Chondrocyte (in vitro differentiated cells): ENCODE measurements around the gene ONECUT3. TPM values are rescaled to one million over a fixed set of nuclear protein-coding genes. Genes with fewer than 3 reads are reported as not detected.

Source experiments
- DNase-seq: peaks from one replicate; pipeline ENCODE4 v3.0.0; 2021; ENCODE audit warnings: mixed read lengths, low spot score
- H3K27ac Mint-ChIP-seq: one replicate; pipeline ENCODE4 v1.8.0; 2021; ENCODE audit warnings: mild to moderate bottlenecking, moderate library complexity, mixed read lengths; ENCODE audit not compliant: unreplicated experiment
- H3K27me3 Mint-ChIP-seq: 2 replicates; pipeline ENCODE4 v1.8.0; 2021; ENCODE audit warnings: low read depth, mixed read lengths
- H3K36me3 Mint-ChIP-seq: 2 replicates; pipeline ENCODE4 v1.8.0; 2021; ENCODE audit warnings: low read depth, mixed read lengths
- H3K4me1 Mint-ChIP-seq: 2 replicates; pipeline ENCODE4 v1.8.0; 2021; ENCODE audit warnings: low read depth, mild to moderate bottlenecking, mixed read lengths
- H3K4me3 Mint-ChIP-seq: one replicate; pipeline ENCODE4 v1.8.0; 2021; ENCODE audit warnings: mild to moderate bottlenecking, moderate library complexity, mixed read lengths; ENCODE audit not compliant: unreplicated experiment
- H3K9me3 Mint-ChIP-seq: 2 replicates; pipeline ENCODE4 v1.8.0; 2021; ENCODE audit warnings: low read depth, mixed read lengths
- total RNA-seq: library from RNA; stranded (reverse); gene quantifications from 3 replicates; pipeline ENCODE4 v1.2.1, GENCODE V29; 2021
- TF ChIP-seq, protein P1 (sequence below): fragments of 200-600 bp; sonication (generic); IDR thresholded peaks from 2 replicates; pipeline ENCODE4 v1.5.0; 2021; ENCODE audit warnings: antibody characterized with exemption, mild to moderate bottlenecking, moderate library complexity

ONECUT3 gene
- total RNA-seq, 1 donor from 2014 or later: not detected

DNA sequence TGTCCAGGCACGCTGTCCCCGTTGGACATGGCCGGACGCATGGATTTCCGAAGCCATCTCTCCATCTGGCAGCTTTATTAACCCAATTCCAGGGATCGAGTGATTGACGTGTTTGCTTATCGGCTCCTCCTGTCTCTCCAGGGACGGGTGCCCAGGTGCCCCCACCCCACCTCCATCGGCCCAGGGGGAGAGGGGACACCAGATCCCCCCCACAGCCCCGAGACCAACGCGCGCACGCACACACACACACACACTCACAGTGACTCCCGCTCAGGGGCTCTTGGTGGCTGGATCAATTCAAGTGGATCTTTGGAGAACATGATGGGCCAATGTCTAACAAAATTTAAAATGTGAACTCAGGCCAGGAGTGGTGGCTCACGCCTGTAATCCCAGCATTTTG lies 23.1 kb upstream of the ONECUT3 start:
- DNase-seq: no peak
- Mint-ChIP-seq H3K36me3 (no peaks in the 10 kb centered on the region), H3K27ac (no peak overlapping the region), H3K27me3 (peaks cover 46% of the 10 kb centered on the region), H3K4me3 (no peak overlapping the region), H3K9me3 (no peaks in the 10 kb centered on the region), H3K4me1 (peaks cover 2% of the 10 kb centered on the region)
- TF ChIP-seq, protein P1, sequence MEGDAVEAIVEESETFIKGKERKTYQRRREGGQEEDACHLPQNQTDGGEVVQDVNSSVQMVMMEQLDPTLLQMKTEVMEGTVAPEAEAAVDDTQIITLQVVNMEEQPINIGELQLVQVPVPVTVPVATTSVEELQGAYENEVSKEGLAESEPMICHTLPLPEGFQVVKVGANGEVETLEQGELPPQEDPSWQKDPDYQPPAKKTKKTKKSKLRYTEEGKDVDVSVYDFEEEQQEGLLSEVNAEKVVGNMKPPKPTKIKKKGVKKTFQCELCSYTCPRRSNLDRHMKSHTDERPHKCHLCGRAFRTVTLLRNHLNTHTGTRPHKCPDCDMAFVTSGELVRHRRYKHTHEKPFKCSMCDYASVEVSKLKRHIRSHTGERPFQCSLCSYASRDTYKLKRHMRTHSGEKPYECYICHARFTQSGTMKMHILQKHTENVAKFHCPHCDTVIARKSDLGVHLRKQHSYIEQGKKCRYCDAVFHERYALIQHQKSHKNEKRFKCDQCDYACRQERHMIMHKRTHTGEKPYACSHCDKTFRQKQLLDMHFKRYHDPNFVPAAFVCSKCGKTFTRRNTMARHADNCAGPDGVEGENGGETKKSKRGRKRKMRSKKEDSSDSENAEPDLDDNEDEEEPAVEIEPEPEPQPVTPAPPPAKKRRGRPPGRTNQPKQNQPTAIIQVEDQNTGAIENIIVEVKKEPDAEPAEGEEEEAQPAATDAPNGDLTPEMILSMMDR: no peak

DNA sequence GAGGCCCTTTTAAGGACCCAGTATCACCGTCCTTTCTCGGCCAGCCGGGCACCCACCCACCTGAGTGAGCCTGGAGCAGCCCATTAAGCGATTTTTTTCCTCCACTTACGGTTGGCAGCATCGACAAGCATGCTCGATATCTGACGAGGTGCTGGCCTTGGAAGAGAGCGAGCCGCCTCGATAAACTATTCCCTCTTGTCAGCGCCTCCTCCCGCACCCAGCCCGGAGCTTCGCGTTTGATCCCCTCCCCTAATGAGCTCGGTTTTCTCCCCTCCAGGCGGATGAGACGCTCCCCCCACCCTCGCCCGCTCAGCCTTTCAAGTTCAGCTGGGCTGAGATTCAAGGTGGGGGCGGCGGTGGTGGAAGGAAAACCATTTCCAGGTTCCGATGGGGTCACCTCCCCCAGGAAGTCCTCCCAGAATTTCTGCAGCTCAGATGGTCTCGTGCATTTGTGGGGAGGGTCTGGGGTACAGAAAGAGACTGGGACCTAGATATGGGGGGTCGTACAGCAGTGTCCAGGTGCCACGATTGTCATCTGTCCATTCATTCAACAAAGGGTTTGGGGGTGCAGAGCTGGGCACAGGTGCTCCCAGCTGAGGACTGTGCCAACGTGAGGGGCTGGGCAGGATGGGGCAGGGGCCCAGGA lies 18.9 kb upstream of the ONECUT3 start:
- H3K27ac Mint-ChIP-seq: no peak overlapping the region
- TF ChIP-seq, protein P1: no peak
- no peaks in the 10 kb centered on the region for H3K36me3 Mint-ChIP-seq
- peaks cover 52% of the 10 kb centered on the region for H3K27me3 Mint-ChIP-seq
- H3K4me1 Mint-ChIP-seq: no peaks in the 10 kb centered on the region
- DNase-seq: no peak
- H3K4me3 Mint-ChIP-seq: no peak overlapping the region
- no peaks in the 10 kb centered on the region for H3K9me3 Mint-ChIP-seq

DNA sequence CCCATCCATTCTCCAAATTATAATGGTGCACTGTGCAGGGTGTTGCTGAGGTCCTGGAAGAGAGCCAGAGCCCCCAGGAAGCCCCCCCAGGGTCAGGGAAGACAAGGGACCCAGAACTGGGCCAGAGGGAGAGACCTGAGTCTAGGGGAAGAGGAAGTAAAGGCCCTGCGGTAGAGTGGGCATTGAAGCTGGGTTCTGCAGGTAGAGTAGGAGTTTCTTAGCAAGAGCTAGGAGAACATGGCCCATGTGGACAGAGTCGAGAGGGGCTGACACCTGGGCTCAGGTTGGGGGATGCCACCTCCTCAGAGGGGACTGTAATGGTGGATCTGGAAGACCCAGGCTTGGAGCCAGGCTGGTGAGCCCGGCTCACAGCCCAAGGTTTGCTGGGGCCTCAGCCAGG lies 17.0 kb upstream of the ONECUT3 start:
- peaks cover 54% of the 10 kb centered on the region for H3K27me3 Mint-ChIP-seq
- no peak for DNase-seq
- TF ChIP-seq, protein P1: no peak
- H3K36me3 Mint-ChIP-seq: no peaks in the 10 kb centered on the region
- H3K27ac Mint-ChIP-seq: no peak overlapping the region
- no peaks in the 10 kb centered on the region for H3K4me1 Mint-ChIP-seq
- no peak overlapping the region for H3K4me3 Mint-ChIP-seq
- peaks cover 5% of the 10 kb centered on the region for H3K9me3 Mint-ChIP-seq

DNA sequence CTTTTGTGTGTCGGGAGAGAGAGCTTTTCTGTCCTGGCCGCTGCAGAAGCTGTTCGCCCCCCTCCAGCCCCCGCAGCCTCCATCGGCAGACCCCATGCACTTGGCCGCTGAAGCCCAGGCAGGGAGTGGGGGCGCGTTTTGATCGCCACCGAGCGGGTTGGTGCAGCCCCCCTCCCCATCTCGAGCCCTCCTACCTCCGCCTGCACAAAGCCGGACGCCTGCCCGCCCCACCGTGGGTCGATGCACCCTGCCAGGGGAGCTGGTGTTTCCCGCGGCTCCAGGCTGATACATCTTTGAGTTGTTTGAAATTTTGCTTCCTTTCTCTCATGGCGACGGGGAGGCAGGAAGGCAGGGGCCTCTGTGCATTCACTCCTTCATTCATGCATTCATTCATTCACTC lies 16.4 kb upstream of the ONECUT3 start:
- DNase-seq: no peak
- Mint-ChIP-seq H3K27me3 (peaks cover 54% of the 10 kb centered on the region), H3K4me1 (no peaks in the 10 kb centered on the region), H3K36me3 (no peaks in the 10 kb centered on the region), H3K4me3 (no peak overlapping the region), H3K9me3 (peaks cover 5% of the 10 kb centered on the region), H3K27ac (no peak overlapping the region)
- TF ChIP-seq, protein P1: no peak

DNA sequence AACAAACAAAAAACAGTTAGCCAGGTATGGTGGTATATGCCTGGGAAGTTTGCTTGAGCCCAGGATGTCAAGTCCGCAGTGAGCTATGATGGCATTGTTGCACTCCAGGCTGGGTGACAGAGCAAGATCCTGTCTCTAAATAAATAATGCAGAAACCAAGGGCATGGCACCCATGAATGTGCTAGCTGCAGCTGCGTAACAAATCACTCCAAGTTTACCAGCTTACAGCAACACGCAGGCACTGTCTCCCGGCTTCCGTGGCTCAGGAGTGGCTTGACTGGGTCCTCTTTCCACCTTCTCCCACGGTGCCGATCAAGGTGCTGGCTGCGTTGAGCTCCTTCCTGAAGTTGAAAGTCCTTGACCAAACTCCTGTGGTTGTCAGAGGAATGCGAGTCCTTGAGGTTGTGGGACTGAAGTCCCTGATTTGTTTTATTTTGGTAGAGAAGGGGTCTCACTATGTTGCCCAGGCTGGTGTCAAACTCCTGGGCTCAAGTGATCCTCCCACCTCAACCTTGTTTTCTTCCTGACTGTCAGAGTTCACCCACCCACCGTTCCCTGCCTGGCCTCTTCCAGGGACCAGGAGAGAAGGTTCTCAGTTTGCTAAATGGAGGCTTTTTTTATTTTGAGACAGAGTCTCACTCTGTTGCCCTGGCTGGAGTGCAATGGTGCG lies 13.2 kb upstream of the ONECUT3 start:
- Mint-ChIP-seq H3K27ac (no peak overlapping the region), H3K27me3 (peaks cover 41% of the 10 kb centered on the region)

More for the DNA sequence above, 13.2 kb upstream of the ONECUT3 start:
- TF ChIP-seq, protein P1: no peak
- H3K36me3 Mint-ChIP-seq: no peaks in the 10 kb centered on the region
- H3K4me3 Mint-ChIP-seq: no peak overlapping the region
- no peak for DNase-seq
- H3K4me1 Mint-ChIP-seq: no peaks in the 10 kb centered on the region
- H3K9me3 Mint-ChIP-seq: peaks cover 5% of the 10 kb centered on the region
